ENCODE results near the gene EPHA6.

DNA sequence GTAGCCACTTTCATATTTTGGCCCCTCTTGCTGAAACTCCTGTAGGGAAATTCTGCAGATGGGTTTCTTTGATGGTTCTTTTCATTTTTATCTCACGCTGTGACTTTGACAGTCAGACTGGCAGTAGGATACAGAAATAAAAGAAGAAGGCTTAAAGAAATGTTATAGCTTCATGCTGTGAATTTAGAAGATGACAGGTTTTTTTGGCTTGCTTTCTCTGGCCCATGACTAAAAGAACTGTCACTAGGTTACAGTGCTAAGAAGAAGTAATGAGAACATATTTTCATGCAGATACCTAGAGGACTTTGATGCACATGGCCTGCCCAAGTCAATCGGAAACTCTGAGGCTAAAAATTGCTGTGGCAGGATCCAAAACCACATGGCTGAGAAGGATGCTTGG lies 334.5 kb downstream of the EPHA6 start:
- TF ChIP-seq, protein P1, sequence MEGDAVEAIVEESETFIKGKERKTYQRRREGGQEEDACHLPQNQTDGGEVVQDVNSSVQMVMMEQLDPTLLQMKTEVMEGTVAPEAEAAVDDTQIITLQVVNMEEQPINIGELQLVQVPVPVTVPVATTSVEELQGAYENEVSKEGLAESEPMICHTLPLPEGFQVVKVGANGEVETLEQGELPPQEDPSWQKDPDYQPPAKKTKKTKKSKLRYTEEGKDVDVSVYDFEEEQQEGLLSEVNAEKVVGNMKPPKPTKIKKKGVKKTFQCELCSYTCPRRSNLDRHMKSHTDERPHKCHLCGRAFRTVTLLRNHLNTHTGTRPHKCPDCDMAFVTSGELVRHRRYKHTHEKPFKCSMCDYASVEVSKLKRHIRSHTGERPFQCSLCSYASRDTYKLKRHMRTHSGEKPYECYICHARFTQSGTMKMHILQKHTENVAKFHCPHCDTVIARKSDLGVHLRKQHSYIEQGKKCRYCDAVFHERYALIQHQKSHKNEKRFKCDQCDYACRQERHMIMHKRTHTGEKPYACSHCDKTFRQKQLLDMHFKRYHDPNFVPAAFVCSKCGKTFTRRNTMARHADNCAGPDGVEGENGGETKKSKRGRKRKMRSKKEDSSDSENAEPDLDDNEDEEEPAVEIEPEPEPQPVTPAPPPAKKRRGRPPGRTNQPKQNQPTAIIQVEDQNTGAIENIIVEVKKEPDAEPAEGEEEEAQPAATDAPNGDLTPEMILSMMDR (IDR thresholded peaks at IDR 0.05), result no peak
- no peak for TF ChIP-seq POLR2A (IDR thresholded peaks at IDR 0.05)
